ENCODE results near the gene TRIM41.
"Not testable (repeated sequence)": the region's sequence is repeated elsewhere in the genome, so short reads cannot be mapped to it uniquely, and the experiment has no call there.

TRIM41 gene

DNA sequence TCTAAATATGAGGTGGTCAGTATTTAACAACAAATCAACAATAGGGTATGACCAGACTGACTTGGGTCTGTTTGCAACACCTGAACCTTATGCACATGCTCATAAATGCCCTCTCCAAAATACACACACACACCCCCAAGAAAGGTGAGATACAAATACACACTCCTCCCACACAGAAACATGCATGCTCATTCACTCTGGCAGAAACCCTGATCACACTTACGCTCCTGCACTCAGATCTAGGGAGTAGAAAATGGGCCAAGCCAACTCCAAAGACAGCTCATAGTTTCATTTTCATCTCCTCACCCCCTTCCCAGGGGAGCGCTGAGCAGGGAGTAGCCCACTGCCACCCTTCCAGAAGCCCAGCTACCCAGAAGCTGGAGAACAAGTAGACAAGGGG lies 29.4 kb upstream of the TRIM41 start:
- DNase-seq (ENCODE audit: low read depth), result no peak

DNA sequence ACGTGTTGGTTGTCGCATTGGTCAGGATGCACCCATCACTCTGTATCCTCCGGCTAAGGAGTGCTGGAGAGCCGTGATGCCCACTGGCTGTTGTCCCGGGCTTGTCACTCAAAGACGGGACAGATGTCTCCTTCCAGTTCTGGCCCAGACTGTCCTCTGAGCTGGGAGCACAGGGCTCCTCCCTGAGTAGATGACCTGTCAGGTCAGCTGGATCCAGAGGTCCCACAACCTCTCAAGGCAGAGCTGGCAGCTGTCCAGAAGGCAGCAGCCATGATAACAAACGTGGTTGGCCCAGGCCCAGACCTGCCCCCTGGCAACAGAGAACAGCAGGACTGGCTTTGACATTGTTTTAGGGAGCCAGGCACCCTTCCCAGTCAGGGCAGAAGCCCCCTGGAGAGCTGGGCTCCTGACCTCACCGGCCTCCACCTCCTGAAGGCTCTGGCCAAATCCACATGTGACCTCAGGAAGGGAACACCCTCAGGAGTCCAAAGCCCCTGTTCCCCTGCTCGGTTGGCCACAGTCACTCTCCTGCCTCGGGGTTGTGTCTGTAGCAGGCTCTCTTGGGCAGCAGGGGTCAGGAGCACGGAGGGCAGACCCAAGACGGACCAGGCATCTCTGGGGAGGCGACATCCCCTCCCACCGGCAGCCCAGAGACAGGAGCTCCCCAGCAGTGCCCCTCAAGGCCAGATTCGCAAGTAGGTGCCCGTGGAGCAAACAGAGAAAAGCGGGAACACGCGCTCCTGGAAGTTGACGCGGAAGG lies 28.4 kb upstream of the TRIM41 start:
- DNase-seq (ENCODE audit: low read depth), result no peak

DNA sequence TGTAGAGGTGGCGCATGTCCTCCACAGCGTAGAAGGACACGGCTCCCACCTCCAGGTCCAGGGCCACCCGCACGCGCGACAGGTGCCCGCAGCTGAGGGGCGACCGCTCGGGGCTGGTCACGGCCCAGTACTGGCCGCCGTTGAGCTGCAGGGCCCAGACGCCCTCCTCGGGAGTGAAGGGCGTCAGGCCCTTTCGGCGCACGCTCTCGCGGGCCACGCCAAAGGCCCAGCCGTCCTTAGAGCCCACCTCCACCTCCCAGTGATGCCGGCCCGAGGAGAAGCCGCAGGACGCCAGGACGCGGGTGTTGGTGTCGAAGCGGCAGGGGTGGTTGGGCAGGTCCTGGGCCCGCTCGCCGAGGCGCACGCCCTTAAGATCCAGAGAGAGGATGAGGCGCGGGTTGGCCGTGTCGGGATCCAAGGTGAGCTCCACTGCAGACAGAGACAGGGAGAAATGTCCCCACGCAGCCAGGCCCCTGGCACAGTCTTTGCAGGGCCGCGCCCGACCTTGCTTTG lies 27.8 kb upstream of the TRIM41 start:
- DNase-seq (ENCODE audit: low read depth), result no peak

DNA sequence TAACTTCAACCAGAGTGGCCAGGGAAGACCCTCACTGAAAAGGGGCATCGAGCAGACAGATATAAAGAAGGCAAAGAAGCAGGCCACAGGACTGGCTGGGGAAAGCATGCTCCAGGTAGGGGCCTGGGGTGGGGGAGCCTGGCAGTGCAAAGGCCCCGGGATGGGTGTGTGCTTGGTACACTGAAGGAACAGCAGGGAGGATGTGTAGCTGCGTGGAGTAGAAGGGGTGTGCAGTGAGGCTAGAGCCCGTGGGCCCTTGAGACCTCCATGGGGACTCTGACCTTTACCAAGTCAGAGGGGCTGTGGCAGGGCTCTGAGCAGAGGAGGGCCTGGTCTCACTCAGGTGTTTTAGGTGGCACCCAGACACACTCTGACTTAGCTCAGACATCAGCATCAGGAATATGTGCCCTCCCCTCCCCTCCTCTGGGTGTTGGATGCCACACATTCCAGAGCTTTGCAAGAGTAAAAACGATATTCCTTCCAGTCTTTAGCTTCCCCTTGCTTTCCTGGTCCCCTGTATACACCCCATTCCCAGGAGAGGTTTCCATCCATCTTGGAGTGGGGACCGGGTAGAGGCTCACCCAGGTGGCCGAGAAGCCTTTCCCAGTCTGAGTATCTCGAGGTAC lies 25.6 kb upstream of the TRIM41 start:
- DNase-seq (ENCODE audit: low read depth), result no peak

DNA sequence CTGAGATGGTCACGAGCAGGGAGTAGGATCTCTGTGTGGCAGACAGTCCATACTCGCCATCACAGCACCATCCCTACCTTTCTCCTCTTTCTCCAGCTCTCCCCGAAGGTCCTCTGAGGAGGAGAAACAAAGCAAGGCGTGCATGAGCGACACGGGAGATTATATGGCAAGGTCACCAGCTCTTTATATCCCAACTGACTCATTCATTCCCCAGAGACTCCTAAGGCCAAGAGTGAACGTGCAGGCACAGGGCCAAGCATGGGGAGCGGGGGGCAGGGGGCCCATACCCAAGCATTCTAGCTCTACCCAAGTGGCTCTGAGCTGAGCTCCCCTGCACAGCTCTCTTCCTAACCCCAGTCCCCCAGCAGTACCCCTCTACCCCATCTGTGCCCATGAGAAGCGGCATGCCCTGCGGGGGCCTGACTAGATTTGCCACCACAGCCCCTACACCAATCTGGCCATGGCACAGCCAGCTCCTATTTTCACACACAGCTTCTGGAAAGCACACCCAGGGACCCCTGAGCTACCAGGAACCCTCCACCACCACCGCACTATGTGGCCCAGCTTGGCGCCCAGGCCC lies 24.9 kb upstream of the TRIM41 start:
- no peak for DNase-seq (ENCODE audit: low read depth)

DNA sequence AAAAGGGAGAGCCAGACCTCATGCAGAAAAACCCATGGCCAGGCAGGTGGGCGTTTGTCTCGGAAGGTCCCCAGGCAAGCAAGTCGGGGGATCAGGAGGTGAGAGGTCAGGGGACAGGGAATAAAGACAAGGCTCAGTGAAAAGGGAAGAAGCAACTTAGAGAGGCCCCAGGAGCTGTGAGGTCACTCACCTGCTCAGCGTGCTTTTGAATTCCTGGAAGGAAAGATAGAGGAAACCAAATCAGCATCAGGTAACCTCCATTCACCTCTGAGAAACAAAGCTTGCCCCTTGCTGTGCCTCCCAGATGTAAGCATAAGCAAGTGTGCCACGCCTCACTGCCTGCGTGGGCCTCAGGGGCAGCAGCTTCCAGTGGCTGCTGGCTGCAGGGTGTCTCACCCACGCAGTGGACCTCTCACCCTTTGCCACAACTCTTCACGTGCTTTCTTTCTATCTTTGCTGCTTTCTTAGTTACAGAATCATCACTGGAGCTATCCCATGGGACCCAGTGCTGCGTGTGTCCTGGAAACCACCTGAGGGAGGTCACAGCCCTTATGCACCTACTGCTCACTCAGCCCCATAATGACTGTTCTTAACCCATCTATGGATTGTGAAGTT lies 24.1 kb upstream of the TRIM41 start:
- DNase-seq (ENCODE audit: low read depth), result no peak

DNA sequence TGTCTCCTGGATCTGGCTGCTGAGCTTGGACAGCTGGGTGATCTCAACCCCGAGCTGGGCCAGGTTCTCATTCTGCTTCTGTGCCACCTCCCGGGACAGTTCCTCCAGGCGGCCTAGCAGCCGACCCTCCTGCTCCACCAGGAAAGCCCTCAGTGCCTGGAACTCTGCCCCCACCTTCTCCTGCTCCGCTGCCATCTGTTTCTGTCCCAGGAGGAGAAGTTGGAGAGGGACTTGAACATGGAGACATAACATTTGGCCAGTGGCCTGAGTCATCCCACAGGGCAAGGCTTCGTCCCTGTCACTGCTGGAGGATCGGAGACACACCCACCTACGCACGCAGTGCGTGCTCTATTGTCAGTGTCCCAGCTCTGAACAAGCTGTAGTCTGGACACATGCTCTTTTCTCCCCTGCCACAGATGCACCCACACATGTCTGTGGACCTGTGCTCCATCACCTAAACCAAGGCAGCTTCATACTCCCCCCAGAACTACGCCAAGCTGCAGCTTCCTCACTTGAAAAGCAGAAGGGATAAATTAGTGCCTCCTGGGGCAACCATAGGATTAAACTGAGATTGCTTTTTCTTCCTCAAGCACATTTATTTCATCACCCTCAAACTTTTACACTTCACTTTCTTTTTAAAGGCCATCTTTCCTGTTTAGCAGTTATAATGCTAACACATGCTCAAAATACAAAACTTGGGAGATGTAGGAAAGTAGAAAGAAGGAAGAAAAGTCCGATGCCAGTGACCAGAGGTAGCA lies 23.0 kb upstream of the TRIM41 start:
- DNase-seq (ENCODE audit: low read depth), result no peak

DNA sequence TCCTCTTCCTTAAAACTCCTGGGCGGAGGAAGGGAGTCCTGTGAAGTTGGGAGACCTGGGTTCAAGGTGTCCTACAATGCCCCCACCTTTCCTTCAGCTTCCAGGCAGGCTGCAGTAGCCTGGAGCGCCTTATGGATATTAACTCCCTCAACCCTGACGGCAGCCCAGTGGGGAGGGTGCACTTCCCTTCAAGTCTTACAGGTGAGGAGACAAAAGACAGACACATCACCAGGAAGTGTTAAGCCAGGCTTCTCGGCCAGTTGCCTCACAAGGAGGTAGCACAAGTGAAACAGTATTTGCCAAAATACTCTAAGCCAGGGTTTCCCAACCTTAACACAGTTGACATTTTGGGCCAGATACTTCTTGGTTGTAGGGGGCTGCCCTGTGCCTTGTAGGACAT lies 22.3 kb upstream of the TRIM41 start:
- no peak for DNase-seq (ENCODE audit: low read depth)

DNA sequence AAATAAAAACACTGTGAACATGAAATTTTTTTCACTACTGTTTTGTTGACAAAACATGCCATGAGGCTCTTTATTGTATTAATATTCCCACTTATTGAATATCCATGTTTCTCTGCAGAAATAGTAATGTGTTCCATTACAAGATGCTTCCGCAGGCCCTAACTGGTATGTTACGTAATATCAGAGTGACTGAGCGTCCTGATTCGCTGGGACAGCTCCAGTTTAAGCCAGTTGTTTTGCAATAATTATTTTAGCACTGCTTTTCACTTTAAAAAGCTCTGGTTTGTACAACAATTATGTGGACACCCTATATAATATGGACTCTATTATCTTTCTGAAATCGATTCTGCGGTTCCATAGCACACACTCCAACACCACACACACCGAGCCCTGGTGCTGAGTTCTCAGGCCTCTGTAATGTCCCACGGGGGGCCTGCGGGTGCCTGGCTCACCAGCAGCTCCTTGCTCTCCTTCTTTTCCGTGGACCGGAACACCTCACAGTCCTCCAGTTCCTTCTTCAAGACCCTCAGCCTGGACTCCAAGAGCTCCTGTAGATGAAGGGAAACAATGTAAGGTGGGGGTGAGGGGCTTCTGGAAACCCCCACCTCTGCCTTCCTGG lies 19.9 kb upstream of the TRIM41 start:
- no peak for DNase-seq (ENCODE audit: low read depth)

DNA sequence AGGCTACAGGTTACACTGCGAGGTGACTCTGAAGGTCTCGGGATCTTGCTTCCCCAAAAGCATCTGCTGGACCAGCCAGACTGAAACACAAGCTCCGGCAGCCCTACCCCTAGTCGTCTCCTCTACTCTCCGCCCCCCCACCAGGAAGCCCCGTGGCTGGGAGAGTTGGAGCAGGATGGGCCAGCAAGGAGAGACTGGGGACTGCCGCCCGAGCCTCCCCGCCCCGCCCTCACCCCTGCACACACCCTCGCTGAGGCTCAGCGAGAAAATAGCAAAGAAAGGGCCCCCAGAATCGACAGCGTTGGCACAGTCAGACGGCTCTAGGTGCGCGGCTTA lies 19.3 kb upstream of the TRIM41 start:
- DNase-seq (ENCODE audit: low read depth), result no peak

DNA sequence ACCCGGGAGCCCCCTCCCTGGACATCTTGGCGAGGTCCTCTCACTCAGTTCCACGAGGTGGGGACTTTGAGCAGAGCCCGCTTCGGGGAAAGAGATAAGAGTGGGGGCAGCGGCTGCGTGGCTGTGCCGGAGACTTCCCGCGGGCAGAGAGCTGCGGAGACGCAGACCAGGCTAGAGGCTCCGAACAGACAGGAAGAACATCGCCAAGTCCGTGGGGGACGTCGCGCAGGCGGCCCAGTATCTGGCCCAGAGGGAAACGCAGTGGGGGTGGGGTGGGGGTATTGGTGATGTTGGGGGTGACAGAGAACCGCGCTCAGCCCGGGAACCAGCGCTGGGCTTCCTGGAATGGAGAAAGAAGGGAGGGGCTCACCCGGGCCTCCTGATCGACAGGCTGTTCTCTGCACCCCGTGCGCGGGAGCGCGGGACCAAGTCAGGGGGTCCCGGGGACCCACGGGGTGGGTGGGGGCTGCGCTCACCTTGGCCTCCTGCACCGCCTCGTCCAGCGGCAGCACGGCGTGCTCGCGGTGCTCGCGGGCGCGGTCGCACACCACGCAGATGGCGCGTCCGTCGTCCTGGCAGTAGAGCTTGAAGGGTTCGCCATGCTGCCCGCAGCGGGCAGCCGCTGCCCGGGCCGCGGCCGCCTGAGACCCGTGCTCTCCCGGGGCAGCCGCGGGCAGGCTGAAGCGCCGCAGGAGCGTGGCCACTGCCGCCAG lies 18.8 kb upstream of the TRIM41 start:
- DNase-seq (ENCODE audit: low read depth), result no peak

DNA sequence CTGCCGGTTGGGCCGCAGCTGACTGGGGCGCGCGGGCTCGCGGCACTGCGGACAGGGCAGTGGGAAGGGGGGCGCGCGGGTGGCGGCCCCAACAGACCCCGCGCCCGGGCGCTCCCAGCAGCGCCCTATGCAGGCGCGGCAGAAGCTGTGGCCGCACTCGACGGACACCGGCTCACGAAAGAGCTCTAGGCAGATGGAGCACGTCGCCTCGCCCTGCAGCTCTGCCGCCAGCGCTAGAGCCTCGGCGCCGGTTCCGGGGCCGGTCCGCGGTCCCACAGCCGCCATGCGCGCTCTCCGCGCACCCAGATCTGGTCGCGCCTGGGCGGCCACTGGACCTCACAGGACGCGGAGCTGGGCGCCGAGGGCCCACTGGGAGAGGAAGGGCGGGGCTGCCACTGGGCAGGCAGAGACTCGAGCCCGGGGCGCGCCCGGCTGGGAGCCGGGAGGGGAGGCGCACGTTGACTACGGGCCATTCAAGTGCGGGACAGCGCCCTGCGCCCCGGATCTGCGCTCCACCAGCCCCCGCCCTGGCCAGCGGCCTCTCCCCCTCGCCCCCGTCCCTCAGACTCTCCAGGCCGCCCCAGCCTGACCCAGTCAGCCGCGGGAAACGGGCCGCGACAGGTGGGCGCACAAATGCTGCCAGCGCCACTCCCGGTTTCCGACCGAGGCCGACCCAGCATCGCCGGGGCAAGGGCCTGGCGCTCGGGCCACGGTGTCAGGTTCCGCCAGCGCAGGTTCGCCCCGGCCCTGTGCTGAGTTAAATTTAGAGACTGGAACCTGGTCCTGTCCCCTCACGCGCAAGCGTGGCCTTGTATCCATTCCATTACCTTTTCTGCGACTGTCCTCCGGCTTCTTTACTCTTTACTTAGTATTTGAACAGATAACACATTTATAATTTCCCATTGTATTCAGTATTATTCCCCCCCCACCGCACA lies 18.0 kb upstream of the TRIM41 start, which contains the start of gene TRIM7:
TSS of gene TRIM7 (minus strand) at position 371 of the 935 bp plus-strand sequence. CDS start at position 285, 86 bp downstream.
- no peak for DNase-seq (ENCODE audit: low read depth)

DNA sequence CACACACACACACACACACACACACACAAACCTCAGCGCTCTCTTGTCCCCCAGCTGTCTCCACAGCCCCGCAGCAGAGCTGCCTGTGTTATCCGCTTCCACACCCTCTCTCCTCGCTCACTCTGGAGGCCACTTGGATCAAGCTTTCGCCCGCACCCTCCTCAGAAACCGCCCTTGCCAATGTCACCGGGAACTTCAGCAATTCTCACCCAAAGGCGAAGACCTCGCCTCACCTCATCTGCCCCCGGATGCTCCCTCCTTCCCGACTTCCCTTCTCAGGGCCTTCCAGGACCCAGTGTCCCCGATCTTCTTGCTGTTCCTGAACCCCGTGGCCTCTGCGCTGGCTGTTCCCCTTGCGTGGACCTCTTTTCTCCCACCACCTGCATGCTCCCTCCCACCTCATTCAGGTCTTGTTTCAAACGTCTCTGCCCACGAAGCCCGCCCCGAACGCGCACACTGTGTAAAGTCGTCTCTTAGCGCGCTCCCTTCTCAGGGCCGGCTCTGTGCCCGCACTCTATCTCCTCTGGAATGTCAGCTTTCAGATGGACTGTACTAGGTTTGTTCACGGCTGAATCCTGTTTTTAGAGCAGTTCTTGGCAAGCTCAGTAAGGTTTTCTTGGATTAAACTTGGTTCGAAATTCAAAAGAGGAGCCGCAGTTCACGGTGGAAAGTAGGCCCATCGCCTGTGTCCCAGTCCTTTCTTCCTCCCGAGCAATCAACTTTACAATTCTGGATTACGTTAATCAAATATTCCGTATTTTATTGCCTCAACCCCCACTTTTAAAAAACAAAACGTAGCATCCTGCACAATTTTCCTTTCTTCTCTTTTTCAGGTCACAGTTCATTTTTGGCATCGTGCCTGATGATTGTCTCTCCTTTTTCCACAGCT lies 17.1 kb upstream of the TRIM41 start:
- no peak for DNase-seq (ENCODE audit: low read depth)

DNA sequence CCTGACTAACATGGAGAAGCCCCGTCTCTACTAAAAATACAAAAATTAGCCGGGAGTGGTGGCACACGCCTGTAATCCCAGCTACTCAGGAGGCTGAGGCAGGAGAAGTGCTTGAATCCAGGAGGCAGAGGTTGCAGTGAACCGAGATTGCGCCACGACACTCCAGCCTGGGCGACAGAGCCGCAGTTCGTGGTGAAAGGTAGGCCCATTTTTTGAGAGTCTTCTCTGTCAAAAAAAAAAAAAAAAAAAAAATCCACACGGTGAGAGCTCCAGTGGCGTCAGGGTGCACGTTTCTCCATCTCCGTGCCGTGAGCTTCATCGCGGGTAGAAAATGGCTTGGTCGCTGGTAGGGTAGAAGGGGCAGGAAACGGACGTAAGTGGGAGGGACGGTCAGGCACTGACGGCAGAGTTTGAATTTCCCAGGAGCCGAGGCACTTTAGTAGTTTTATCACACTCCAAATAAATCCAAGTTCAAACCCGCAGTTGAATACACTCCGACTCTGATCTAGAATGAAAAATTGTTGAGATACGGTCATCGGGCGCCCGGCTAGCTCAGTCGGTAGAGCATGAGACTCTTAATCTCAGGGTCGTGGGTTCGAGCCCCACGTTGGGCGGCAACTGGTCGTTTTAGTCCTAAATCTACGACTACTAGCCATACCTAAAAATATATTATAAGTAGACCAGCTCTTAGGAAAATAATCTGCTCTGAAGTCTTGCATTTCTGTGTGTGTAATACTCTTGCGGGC lies 15.7 kb upstream of the TRIM41 start:
- DNase-seq (ENCODE audit: low read depth), result peak; percentile 92

DNA sequence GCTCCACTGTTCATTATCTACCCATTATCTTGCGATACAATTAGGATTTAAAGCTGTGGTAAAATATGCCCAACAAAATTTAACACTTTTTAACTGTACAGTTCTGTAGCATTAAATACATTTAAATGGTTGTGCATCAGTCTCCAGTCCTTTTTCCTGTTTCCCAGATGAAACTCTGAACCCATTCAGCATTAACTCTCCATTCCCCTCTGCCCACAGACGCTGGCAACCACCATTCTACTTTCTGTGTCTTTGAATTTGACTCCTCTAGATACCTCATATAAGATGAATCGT lies 15.2 kb upstream of the TRIM41 start:
- no peak for DNase-seq (ENCODE audit: low read depth)

DNA sequence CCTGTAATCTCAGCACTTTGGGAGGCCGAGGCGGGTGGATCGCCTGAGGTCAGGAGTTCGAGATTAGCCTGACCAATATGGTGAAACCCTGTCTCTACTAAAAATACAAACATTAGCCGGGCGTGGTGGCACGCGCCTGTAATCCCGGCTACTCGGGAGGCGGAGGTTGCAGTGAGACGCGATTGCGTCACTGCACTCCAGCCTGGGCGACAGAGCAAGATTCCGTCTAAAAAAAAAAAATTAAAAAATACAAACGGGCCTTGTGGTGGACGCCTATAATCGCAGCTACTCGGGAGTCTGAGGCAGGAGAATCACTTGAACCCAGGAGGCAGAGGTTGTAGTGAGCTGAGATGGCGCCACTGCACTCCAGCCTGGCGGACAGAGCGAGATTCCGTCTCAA lies 14.1 kb upstream of the TRIM41 start:
- DNase-seq (ENCODE audit: low read depth), result not testable (repeated sequence)

DNA sequence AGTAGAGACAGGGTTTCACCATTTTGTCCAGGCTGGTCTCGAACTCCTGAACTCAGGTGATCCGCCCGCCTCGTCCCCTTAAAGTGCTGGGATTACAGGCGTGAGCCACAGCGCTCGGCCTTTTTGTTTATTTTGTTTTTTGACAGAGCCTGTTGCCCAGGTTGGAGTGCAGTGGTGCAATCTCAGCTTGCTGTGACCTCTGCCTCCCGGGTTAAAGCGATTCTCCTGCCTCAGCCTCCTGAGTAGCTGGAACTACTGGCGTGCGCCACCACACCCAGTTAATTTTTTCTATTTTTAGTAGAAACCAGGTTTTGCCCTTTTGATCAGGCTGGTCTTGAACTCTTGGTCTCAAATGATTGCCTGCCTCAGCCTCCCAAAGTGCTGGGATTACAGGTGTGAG lies 12.9 kb upstream of the TRIM41 start:
- DNase-seq (ENCODE audit: low read depth), result not testable (repeated sequence)

DNA sequence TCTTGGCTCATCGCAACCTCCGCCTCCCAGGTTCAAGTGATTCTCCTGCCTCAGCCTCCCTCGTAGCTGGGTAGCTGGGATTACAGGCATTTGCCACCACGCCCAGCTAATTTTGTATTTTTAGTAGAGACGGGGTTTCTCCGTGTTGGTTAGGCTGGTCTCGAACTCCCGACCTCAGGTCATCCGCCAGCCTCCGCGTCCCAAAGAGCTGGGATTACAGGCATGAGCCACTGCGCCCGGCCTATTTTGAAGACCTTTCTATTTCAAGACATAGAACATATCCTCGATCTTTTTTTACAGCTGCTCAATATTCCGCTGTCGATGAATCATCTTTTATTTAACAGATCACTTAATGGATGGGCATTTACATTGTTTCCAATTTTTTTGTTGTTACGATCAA lies 12.4 kb upstream of the TRIM41 start:
- DNase-seq (ENCODE audit: low read depth), result not testable (repeated sequence)

Measured in fibroblast of the conjunctiva (primary cell).